ENCODE results near the gene TNFRSF21. TPM values are rescaled to one million over a fixed set of nuclear protein-coding genes. Genes with fewer than 3 reads are reported as not detected.

The TNFRSF21 gene
- total and polyA plus RNA-seq, 2 donors from 2014 or later: 40.3 to 45.5 TPM

DNA sequence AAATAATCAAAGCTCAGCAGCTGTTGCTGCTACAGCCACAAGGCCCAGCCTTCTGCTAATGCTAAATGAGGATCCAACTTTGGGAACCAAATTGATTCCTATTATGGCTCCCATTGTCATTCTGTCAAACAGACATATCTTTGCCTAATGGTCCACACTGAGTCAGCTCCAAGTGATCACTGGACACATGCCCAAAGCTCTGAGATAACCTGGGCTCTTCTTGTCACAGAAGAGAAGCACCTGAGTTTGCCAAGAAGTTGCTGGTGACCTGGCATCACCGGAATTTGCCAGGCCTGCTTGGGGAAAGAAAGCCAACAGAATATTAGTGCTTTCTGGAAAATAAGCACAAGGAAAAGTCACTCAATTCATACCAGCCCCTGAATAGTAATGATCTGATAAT, 5.8 kb downstream of the TNFRSF21 start:
- Histone ChIP-seq H3K27ac (ENCODE audit: low read depth in 2 of 2, low read length in 2 of 2) (no peak overlapping the region), H3K9ac (ENCODE audit: low read length in 3 of 3) (no peak overlapping the region), H3K4me3 (ENCODE audit: low read length in 3 of 3) (no peak overlapping the region), H3K36me3 (ENCODE audit: control insufficient read depth in 2 of 3, insufficient read depth in 3 of 3, low read length in 3 of 3) (no peaks in the 10 kb centered on the region), H3K4me1 (ENCODE audit: control insufficient read depth in 2 of 3, insufficient read depth in 2 of 3, low read depth in 1 of 3, low read length in 3 of 3) (peaks cover 0 to 12% (median 0%) of the 10 kb centered on the region in 3 donors), H3K9me3 (ENCODE audit: control insufficient read depth in 2 of 3, insufficient read depth in 1 of 3, low read length in 3 of 3) (no peaks in the 10 kb centered on the region), H3K27me3 (ENCODE audit: control insufficient read depth, insufficient read depth, low read length) (no peaks in the 10 kb centered on the region)
- DNase-seq (no peak), FAIRE-seq (no peak)
- TF ChIP-seq, protein P1, sequence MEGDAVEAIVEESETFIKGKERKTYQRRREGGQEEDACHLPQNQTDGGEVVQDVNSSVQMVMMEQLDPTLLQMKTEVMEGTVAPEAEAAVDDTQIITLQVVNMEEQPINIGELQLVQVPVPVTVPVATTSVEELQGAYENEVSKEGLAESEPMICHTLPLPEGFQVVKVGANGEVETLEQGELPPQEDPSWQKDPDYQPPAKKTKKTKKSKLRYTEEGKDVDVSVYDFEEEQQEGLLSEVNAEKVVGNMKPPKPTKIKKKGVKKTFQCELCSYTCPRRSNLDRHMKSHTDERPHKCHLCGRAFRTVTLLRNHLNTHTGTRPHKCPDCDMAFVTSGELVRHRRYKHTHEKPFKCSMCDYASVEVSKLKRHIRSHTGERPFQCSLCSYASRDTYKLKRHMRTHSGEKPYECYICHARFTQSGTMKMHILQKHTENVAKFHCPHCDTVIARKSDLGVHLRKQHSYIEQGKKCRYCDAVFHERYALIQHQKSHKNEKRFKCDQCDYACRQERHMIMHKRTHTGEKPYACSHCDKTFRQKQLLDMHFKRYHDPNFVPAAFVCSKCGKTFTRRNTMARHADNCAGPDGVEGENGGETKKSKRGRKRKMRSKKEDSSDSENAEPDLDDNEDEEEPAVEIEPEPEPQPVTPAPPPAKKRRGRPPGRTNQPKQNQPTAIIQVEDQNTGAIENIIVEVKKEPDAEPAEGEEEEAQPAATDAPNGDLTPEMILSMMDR (IDR thresholded peaks at IDR 0.05; ENCODE audit: borderline replicate concordance, extremely low read depth, insufficient read depth): no peak
- intact Hi-C loops (cut with DNase I): no loop called here

DNA sequence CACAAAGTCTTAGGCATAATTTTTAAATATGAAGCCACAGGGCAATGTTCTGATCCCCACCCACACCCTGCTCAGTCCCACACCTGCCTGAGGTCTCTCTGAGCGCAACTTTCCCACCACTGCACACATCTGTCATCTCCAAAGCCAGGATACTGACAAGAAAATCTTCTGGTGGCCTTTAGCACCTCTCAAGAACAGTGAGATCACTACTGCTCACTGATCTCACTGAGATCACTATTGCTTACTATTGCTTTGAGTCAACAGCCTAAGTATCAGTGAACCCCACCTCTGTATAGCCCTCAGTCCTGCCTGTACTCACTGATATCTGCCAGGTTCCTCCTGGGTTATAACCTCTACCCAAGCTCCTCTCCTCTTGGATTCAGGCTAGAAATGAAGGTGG, 6.4 kb downstream of the TNFRSF21 start:
- no peaks in the 10 kb centered on the region for H3K9me3 ChIP-seq (ENCODE audit: control insufficient read depth in 2 of 3, insufficient read depth in 1 of 3, low read length in 3 of 3)
- no peak overlapping the region for H3K27ac ChIP-seq (ENCODE audit: low read depth in 2 of 2, low read length in 2 of 2)
- no peak overlapping the region for H3K9ac ChIP-seq (ENCODE audit: low read length in 3 of 3)
- H3K27me3 ChIP-seq (ENCODE audit: control insufficient read depth, insufficient read depth, low read length): no peaks in the 10 kb centered on the region
- H3K4me3 ChIP-seq (ENCODE audit: low read length in 3 of 3): no peak overlapping the region
- intact Hi-C loops (cut with DNase I): no loop called here
- H3K4me1 ChIP-seq (ENCODE audit: control insufficient read depth in 2 of 3, insufficient read depth in 2 of 3, low read depth in 1 of 3, low read length in 3 of 3): peaks cover 0 to 9% (median 0%) of the 10 kb centered on the region in 3 donors
- TF ChIP-seq, protein P1 (IDR thresholded peaks at IDR 0.05; ENCODE audit: borderline replicate concordance, extremely low read depth, insufficient read depth): no peak
- DNase-seq (no peak), FAIRE-seq (no peak)
- no peaks in the 10 kb centered on the region for H3K36me3 ChIP-seq (ENCODE audit: control insufficient read depth in 2 of 3, insufficient read depth in 3 of 3, low read length in 3 of 3)

DNA sequence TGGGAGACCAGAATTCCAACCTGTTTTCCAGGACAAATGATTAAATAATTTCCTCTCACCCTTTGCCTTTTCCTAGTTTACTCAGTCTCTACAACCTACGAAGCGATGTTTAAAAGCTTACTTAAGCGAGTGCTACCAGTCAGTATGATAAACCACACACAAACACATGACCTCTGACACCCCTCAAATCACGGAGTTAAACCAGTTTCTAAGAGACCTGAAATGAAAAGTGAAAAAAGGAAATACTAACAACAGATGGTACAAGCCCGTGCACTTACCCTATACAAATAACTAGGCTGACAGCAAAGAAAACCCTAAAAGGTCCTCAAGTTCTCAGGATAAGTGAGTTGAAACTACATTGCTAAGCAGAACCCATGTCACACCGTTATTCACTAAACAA, 7.7 kb downstream of the TNFRSF21 start:
- no peak overlapping the region for H3K27ac ChIP-seq (ENCODE audit: low read depth in 2 of 2, low read length in 2 of 2)
- H3K36me3 ChIP-seq (ENCODE audit: control insufficient read depth in 2 of 3, insufficient read depth in 3 of 3, low read length in 3 of 3): no peaks in the 10 kb centered on the region
- no peaks in the 10 kb centered on the region for H3K9me3 ChIP-seq (ENCODE audit: control insufficient read depth in 2 of 3, insufficient read depth in 1 of 3, low read length in 3 of 3)
- no peak overlapping the region for H3K4me3 ChIP-seq (ENCODE audit: low read length in 3 of 3)
- intact Hi-C loops (cut with DNase I): no loop called here
- H3K4me1 ChIP-seq (ENCODE audit: control insufficient read depth in 2 of 3, insufficient read depth in 2 of 3, low read depth in 1 of 3, low read length in 3 of 3): peaks cover 0 to 4% (median 0%) of the 10 kb centered on the region in 3 donors
- no peaks in the 10 kb centered on the region for H3K27me3 ChIP-seq (ENCODE audit: control insufficient read depth, insufficient read depth, low read length)
- no peak overlapping the region for H3K9ac ChIP-seq (ENCODE audit: low read length in 3 of 3)
- DNase-seq (no peak), FAIRE-seq (no peak)
- TF ChIP-seq, protein P1 (IDR thresholded peaks at IDR 0.05; ENCODE audit: borderline replicate concordance, extremely low read depth, insufficient read depth): no peak

DNA sequence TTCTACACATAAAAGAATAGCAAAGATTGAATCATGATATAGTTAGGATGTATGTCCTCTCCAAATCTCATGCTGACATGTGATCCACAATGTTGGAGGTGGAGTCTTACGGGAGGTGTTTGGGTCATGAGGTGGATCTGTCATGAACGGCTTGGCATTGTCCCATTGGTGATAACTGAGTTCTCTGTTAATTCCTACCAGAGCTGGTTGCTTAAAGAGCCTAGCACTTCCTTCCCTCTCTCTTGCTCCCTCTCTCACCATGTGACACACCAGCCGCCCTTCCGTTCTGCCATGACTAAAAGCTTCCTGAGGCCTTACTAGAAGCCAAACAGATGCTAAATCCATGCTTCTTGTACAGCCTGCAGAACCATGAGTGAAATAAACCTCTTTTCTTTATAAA, 8.3 kb downstream of the TNFRSF21 start:
- Histone ChIP-seq H3K9ac (ENCODE audit: low read length in 3 of 3) (no peak overlapping the region), H3K4me1 (ENCODE audit: control insufficient read depth in 2 of 3, insufficient read depth in 2 of 3, low read depth in 1 of 3, low read length in 3 of 3) (peaks cover 0 to 4% (median 0%) of the 10 kb centered on the region in 3 donors), H3K27me3 (ENCODE audit: control insufficient read depth, insufficient read depth, low read length) (no peaks in the 10 kb centered on the region), H3K36me3 (ENCODE audit: control insufficient read depth in 2 of 3, insufficient read depth in 3 of 3, low read length in 3 of 3) (no peaks in the 10 kb centered on the region), H3K27ac (ENCODE audit: low read depth in 2 of 2, low read length in 2 of 2) (no peak overlapping the region), H3K4me3 (ENCODE audit: low read length in 3 of 3) (no peak overlapping the region), H3K9me3 (ENCODE audit: control insufficient read depth in 2 of 3, insufficient read depth in 1 of 3, low read length in 3 of 3) (no peaks in the 10 kb centered on the region)
- intact Hi-C loops (cut with DNase I): no loop called here
- FAIRE-seq (no peak), DNase-seq (no peak)
- TF ChIP-seq, protein P1 (IDR thresholded peaks at IDR 0.05; ENCODE audit: borderline replicate concordance, extremely low read depth, insufficient read depth): no peak

Measured in kidney (tissue), 14 donors.